ENCODE results near the gene GALNT6.
"Not testable (repeated sequence)": the region's sequence is repeated elsewhere in the genome, so short reads cannot be mapped to it uniquely, and the experiment has no call there.

GALNT6 gene

GRCh38 chr12:51351913-51352532 lies 39.2 kb downstream of the GALNT6 start:
- DNase-seq (ENCODE audit: low read depth), result peak; percentile 72

DNA sequence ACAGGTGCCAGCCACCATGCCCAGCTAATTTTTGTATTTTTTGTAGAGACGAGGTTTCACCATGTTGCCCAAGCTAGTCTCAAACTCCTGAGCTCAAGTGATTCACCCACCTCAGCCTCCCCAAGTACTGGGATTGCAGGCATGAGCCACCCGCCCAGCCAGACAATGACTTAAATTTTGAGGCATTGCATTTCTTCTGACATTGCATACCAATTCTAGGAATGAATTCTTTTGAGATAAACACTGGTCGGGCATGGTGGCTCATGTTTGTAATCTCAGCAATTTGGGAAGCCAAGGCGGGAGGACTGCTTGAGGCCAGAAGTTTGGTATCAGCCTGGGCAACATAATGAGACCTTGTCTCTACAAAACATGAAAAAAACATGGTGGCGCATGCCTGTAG lies 42.2 kb downstream of the GALNT6 start:
- peak; percentile 65 for DNase-seq (ENCODE audit: low read depth)

DNA sequence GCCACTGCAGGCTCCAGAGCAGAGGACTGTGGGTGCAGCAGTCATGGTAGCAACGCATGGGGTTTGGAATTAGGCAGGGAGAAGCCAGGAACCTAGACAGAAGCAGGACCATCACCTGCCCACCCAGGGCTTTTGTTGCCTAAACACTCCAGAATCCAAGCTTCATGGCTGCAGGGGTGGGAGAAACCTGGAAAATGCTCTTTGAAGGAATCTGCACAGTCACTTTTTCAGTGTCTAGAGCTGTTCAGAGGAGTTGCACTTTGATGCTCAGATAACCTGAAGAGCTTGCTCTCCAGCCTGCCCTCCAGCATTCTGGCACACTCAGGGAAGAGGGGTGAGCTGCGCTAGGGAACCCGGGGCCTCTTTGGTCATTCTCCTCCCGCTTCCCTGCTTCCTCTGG lies 43.1 kb downstream of the GALNT6 start:
- no peak for DNase-seq (ENCODE audit: low read depth)

DNA sequence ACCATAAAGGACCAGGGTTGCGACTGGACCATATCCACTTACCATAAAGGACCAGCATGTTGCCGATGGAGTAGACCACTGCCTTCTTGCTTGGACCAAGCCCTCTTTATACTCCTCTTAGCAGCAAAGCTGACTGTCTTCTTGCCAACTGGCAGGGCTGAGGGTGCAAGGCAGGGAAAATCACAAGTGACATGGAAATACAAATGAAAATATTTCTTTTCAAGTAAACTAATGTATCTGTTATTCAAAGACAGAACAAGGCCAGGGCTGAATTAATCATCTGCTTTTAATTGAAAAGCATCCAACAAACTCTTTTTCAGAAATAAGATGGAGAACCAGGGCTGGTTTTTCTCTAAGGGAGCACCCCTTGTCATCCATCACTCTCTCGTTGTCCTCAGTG lies 44.6 kb downstream of the GALNT6 start, which contains the start of gene CELA1:
CELA1 (minus strand) TSS at position 99 of the 400 bp plus-strand sequence; CDS start at position 58, 41 bp downstream.
- no peak for DNase-seq (ENCODE audit: low read depth)

DNA sequence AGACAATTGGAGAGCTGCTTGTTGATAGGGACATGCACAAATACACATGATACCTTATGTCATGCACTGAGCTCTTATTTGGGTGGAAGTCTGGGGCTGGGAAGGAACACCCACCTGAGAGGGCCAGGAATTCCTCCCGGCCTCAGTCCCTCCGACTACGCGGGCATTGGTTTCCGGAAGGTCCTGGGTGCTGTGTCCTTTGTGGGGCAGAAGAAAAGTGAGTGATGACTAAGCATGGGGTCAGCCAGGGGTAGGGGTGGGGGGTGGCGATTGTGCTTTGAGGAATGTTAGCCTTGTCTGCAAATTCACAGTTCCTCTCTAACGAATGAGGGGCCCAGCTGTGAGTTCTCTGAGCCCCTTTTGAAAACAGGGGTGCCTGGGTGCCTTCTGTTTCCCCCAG lies 45.5 kb downstream of the GALNT6 start:
- peak; percentile 38 for DNase-seq (ENCODE audit: low read depth)

DNA sequence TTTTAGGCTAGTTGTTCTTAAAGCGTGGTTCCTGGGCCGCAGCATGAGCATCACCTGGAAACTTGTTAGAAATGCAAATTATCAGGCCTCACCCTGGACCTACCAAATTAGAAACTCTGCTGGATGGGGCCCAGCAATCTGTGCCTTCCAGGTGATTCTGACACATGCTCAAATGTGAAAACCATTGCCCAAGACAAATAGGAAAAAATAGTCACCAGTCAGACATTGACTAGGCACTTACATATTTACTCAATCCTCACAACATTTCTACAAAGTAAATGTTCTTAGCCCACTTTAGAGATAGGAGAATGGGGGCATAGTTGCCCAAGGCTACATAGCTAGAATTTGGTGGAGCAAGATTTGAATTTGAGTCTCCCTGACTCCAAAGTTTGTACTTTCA lies 48.0 kb downstream of the GALNT6 start:
- no peak for DNase-seq (ENCODE audit: low read depth)

DNA sequence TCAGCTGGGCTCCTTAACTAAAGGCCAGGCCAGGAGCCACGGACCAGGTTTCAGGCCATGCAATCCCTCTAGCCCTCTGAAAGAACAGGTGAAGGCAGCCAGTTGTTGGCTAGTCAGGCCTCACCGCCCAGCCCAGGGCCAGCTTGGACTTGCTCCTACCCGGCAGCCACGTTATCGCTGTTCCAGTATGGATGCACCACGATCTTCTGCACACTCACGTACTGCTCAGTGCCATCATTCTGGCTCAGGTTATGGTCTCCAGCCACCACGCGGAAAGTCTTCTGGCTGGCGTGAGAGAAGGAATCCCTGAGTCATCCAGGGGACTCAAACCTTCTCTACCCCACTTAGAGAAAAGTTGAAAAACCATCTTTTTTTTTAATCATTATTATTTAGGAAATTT lies 48.8 kb downstream of the GALNT6 start:
- no peak for DNase-seq (ENCODE audit: low read depth)

- peak; percentile 51 for DNase-seq (ENCODE audit: low read depth)
Observed at GRCh38 chr12:51341251-51342007, 49.8 kb downstream of the GALNT6 start.

- no peak for DNase-seq (ENCODE audit: low read depth)
Observed at GRCh38 chr12:51339750-51340149, 51.5 kb downstream of the GALNT6 start.

DNA sequence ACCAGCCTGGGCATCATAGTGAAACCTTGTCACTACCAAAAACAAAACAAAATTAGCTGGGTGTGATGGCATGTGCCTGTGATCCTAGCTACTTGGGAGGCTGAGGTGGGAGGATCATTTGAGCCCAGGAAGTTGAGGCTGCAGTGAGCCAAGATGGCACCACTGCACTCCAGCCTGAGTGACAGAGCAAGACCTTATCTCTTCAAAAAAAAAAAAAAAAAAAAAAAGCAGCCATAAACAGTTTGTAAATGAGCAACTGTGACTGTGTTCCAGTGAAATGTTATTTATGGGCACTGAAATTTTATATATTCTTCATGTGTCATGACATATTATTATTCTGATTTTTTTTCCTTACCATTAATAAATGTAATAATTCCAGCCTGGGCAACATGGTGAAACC lies 53.9 kb downstream of the GALNT6 start:
- DNase-seq (ENCODE audit: low read depth), result not testable (repeated sequence)

GRCh38 chr12:51335931-51336330 lies 55.3 kb downstream of the GALNT6 start:
- DNase-seq (ENCODE audit: low read depth), result no peak

DNA sequence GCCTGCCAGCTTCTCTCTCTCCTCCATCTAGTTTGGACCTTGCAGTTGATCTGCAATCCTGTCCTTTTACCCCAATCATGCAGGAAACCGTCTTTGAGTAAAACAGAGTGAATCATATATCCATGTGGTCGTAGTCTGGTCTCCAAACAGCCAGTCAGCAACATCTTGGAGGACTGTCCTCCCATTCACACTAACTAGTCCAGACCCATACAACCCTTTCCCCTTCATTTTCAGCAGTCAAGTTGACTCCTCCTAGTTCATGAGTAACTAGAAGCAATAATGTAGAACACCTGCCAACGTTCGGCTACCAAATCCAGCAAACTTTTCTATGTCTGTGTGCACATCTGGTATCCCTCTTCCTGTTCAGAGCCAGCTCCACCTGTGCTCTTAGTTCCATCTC lies 56.4 kb downstream of the GALNT6 start:
- DNase-seq (ENCODE audit: low read depth), result peak; percentile 24

DNA sequence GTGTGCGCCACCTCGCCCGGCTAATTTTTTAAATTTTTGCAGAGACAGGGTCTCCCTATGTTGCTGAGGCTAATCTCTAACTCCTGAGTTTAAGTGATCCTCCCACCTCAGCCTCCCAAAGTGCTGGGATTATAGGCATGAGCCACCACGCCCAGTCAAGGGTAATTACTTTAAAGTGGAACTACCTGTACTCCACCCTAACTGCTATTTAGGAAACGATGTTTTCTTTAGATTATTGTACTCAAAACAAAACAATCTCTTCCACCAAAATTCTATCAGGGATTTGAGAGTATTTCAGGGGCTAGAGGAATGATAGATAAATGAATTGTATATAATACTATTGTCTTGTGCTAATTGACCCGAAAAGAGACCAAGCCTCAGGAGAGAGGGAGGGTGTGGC lies 57.7 kb downstream of the GALNT6 start:
- no peak for DNase-seq (ENCODE audit: low read depth)

GRCh38 chr12:51330186-51330585 lies 61.0 kb downstream of the GALNT6 start:
- peak; percentile 14 for DNase-seq (ENCODE audit: low read depth)

DNA sequence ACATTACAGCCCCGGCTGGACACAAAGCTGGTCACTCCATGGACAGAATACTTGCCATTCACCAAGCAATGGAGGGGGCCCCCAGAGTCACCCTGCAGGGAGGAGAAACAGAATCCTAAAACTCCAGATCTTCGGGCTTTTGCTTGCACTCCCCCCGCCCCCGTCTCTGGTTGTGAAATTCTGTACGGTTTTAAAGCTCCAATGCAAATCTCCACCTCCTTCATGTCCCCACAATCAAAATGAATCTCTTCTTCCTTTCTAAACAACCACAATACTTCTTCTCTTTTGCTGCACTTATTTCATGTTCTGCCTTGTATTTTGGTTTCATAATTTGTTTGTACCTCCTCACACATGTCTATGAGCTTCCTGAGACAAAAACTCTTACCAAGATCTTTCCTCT lies 61.5 kb downstream of the GALNT6 start:
- DNase-seq (ENCODE audit: low read depth), result no peak

GRCh38 chr12:51328587-51328986 lies 62.6 kb downstream of the GALNT6 start:
- DNase-seq (ENCODE audit: low read depth), result no peak

GRCh38 chr12:51326698-51327439 lies 64.3 kb downstream of the GALNT6 start:
- DNase-seq (ENCODE audit: low read depth), result peak; percentile 87

- DNase-seq (ENCODE audit: low read depth), result no peak
Observed at GRCh38 chr12:51324953-51325352, 66.3 kb downstream of the GALNT6 start.

GRCh38 chr12:51323966-51324895 lies 67.0 kb downstream of the GALNT6 start, which contains the start of gene BIN2:
Gene BIN2 (minus strand): TSS chr12:51324174. CDS start chr12:51324102, 72 bp downstream.
- DNase-seq (ENCODE audit: low read depth), result no peak

- DNase-seq (ENCODE audit: low read depth), result no peak
Observed at GRCh38 chr12:51323317-51323960, 67.8 kb downstream of the GALNT6 start.

DNA sequence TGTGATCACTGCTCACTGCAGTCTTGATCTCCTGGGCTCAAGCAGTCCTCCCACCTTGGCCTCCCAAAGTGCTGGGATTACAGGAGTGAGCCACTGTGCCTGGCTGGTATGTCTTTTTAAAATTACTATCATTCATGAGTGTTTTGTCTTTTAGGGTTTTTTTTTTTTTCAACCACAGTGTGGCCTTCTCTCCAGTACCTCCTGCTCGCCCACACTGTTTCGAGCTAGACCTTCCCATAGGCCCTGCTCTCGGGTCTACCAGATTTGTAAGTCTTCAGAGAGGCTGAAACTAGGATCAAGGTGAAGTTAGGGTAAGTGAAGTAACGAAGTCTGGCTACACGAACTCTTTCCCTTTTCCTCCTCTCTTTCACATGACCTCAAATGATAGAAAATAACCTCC lies 68.8 kb downstream of the GALNT6 start:
- no peak for DNase-seq (ENCODE audit: low read depth)

All from iris pigment epithelial cell (primary cell).